Activated CD4-positive, alpha-beta T cell treated with anti-CD3 and anti-CD28 coated beads, Interleukin-2, amount 10 ng/mL, durations not matched to agents 7 days and 5 days (primary cell): ENCODE results near the gene LAPTM5. TPM values are rescaled to one million over a fixed set of nuclear protein-coding genes. Genes with fewer than 3 reads are reported as not detected.

ENCODE experiments used
- CTCF ChIA-PET: fragments of 350-600 bp; sonication (Branson Sonifier 250); formaldehyde crosslinking; loops from one replicate; lab custom pipeline; 2021; ENCODE audit warnings: antibody characterized with exemption; lab: Charles Lee
- POLR2A ChIA-PET: fragments of 350-600 bp; sonication (Branson Sonifier 250); formaldehyde crosslinking; loops from one replicate; lab custom pipeline; 2021; ENCODE audit warnings: antibody characterized with exemption; lab: Charles Lee
- DNase-seq: peaks from one replicate; pipeline ENCODE4 v3.0.0-alpha.2; 2020
- H3K27ac Mint-ChIP-seq: one replicate; pipeline ENCODE4 v1.8.0; 2021; ENCODE audit warnings: mild to moderate bottlenecking, moderate library complexity, mixed read lengths
- H3K27me3 Mint-ChIP-seq: one replicate; pipeline ENCODE4 v1.8.0; 2021; ENCODE audit warnings: mixed read lengths
- H3K36me3 Mint-ChIP-seq: one replicate; pipeline ENCODE4 v1.8.0; 2021; ENCODE audit warnings: low read depth, mixed read lengths
- H3K4me1 Mint-ChIP-seq: one replicate; pipeline ENCODE4 v1.8.0; 2021; ENCODE audit warnings: mixed read lengths
- H3K4me3 Mint-ChIP-seq: one replicate; pipeline ENCODE4 v1.8.0; 2021; ENCODE audit warnings: mild to moderate bottlenecking, moderate library complexity, mixed read lengths
- H3K9me3 Mint-ChIP-seq: one replicate; pipeline ENCODE4 v1.8.0; 2021; ENCODE audit warnings: mixed read lengths
- total RNA-seq, 2 experiments: library from RNA; stranded (reverse); gene quantifications; one replicate each; pipeline ENCODE4 v1.2.3, GENCODE V29; 2021

Gene LAPTM5
- total RNA-seq, 2 experiments from 2014 or later, result 481 to 584 TPM

- peak overlapping the region; percentile 97 for H3K27ac Mint-ChIP-seq
- H3K9me3 Mint-ChIP-seq, result no peaks in the 10 kb centered on the region
- ChIA-PET CTCF (interaction anchor here (0.7 to 6.9 kb wide), 10 partner anchors 8 to 40 kb away, joined by 3 to 48 read pairs (median 6); no protein-coding TSS in a partner anchor), POLR2A (interaction anchor here (1.7 kb wide), 1 partner anchor 13 kb away, joined by 7 read pairs; no protein-coding TSS in a partner anchor)
- peaks cover 49% of the 10 kb centered on the region for H3K36me3 Mint-ChIP-seq
- peaks cover 77% of the 10 kb centered on the region for H3K4me1 Mint-ChIP-seq
- DNase-seq, result peak; percentile 76
- no peaks in the 10 kb centered on the region for H3K27me3 Mint-ChIP-seq
- peak overlapping the region; percentile 96 for H3K4me3 Mint-ChIP-seq
These were observed 826 bp downstream of the LAPTM5 start for GRCh38 chr1:30756545-30757351.

DNA sequence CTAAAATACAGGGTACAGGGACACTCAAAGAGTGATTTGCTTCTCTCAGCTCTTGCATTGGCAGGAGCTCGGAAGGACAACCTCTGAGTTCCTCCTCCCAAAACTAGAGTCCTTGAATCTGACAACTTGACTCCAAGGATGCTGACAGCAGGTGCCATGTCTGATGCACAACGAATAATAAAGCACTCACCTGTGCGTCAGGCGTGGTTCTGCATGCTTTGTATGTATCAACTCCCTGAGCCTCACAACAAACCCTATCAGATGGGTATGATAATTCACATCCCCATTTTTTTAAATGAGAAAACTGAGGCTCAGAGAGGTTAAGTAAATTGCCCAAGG, 1.4 kb downstream of the LAPTM5 start:
- Mint-ChIP-seq H3K9me3 (no peaks in the 10 kb centered on the region), H3K27me3 (no peaks in the 10 kb centered on the region), H3K4me1 (peaks cover 77% of the 10 kb centered on the region), H3K27ac (peak overlapping the region; percentile 97), H3K4me3 (peak overlapping the region; percentile 96), H3K36me3 (peaks cover 53% of the 10 kb centered on the region)
- ChIA-PET CTCF (interaction anchor here (0.7 to 6.9 kb wide), 6 partner anchors 12 to 39 kb away, joined by 3 to 48 read pairs (median 4); no protein-coding TSS in a partner anchor), POLR2A (interaction anchor here (1.7 kb wide), 1 partner anchor 12 kb away, joined by 7 read pairs; no protein-coding TSS in a partner anchor)
- DNase-seq, result no peak

GRCh38 chr1:30755746-30756145, 1.8 kb downstream of the LAPTM5 start:
- H3K4me3 Mint-ChIP-seq, result peak overlapping the region; percentile 96
- peak overlapping the region; percentile 97 for H3K27ac Mint-ChIP-seq
- H3K4me1 Mint-ChIP-seq, result peaks cover 77% of the 10 kb centered on the region
- CTCF ChIA-PET, result interaction anchor here (1.7 to 6.9 kb wide), 3 partner anchors 12 to 36 kb away, joined by 6 to 48 read pairs (median 15); no protein-coding TSS in a partner anchor
- no peak for DNase-seq
- POLR2A ChIA-PET, result interaction anchor here (1.7 kb wide), 1 partner anchor 12 kb away, joined by 7 read pairs; no protein-coding TSS in a partner anchor
- no peaks in the 10 kb centered on the region for H3K27me3 Mint-ChIP-seq
- H3K36me3 Mint-ChIP-seq, result peaks cover 54% of the 10 kb centered on the region
- H3K9me3 Mint-ChIP-seq, result no peaks in the 10 kb centered on the region

GRCh38 chr1:30755334-30755733, 2.2 kb downstream of the LAPTM5 start:
- POLR2A ChIA-PET, result no interaction called here

DNA sequence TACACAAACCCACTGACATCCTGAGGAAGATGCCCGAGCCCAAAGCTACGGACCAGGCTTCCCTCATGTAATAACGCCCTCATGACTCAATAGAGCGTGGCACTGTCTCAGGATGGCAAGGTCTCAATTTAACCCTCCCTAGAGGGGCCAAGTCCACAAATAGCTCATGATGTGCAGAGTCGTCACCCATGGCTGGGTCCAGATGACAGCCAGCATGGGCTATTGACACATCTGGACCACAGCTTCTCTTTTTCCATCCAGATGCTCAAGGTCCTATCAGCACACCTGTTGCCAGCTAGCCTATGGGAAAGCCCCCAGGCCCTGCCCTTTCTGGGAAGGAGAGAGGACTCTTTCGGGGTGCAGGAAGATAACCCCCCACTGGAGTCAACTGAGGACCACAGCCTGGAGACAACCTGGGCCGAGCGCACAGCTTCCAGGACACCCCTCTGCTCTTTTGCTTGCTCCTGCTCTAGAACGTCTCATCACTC, 2.8 kb downstream of the LAPTM5 start:
- POLR2A ChIA-PET, result interaction anchor here (1.3 kb wide), 1 partner anchor 11 kb away, joined by 4 read pairs; no protein-coding TSS in a partner anchor
- Mint-ChIP-seq H3K36me3 (peaks cover 58% of the 10 kb centered on the region), H3K9me3 (no peaks in the 10 kb centered on the region), H3K4me1 (peaks cover 77% of the 10 kb centered on the region), H3K4me3 (peak overlapping the region; percentile 96), H3K27ac (peak overlapping the region; percentile 97), H3K27me3 (no peaks in the 10 kb centered on the region)
- DNase-seq, result no peak
- CTCF ChIA-PET, result interaction anchor here (0.5 to 6.9 kb wide), 9 partner anchors 9 to 492 kb away, joined by 3 to 48 read pairs (median 3); no protein-coding TSS in a partner anchor

More at GRCh38 chr1:30755334-30755733, 2.2 kb downstream of the LAPTM5 start:
- no peak for DNase-seq
- Mint-ChIP-seq H3K4me3 (peak overlapping the region; percentile 96), H3K4me1 (peaks cover 77% of the 10 kb centered on the region), H3K36me3 (peaks cover 54% of the 10 kb centered on the region), H3K27me3 (no peaks in the 10 kb centered on the region), H3K27ac (peak overlapping the region; percentile 97), H3K9me3 (no peaks in the 10 kb centered on the region)
- CTCF ChIA-PET, result interaction anchor here (0.5 to 6.9 kb wide), 7 partner anchors 11 to 492 kb away, joined by 3 to 48 read pairs (median 4); no protein-coding TSS in a partner anchor

DNA sequence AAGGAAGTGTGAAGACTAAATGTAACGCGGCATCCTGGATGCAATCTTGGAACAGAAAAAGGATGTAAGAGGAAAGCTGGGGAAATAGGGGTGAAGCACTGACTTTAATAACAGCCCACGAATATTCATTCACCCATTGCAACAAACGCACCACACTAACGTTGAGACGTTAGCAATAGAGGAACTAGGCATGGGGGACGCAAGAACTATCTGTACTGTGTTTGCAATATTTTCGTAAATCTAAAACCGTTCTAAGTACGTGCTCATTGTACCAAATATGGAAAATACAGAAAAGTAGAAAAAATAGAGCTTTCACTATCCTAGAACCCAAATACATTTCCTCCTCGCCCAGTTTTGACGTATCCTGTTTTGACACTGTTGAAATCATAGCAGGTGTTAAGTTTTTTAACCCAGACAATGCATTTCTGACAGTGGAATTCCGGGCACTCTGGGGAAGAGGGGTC, 3.9 kb downstream of the LAPTM5 start:
- ChIA-PET POLR2A (interaction anchor here (1.3 kb wide), 1 partner anchor 9 kb away, joined by 4 read pairs; no protein-coding TSS in a partner anchor), CTCF (interaction anchor here (1.1 to 6.9 kb wide), 3 partner anchors 10 to 13 kb away, joined by 3 to 48 read pairs (median 3); no protein-coding TSS in a partner anchor)
- Mint-ChIP-seq H3K4me1 (peaks cover 77% of the 10 kb centered on the region), H3K36me3 (peaks cover 66% of the 10 kb centered on the region), H3K27ac (peak overlapping the region; percentile 97), H3K9me3 (no peaks in the 10 kb centered on the region), H3K4me3 (peak overlapping the region; percentile 96), H3K27me3 (no peaks in the 10 kb centered on the region)
- no peak for DNase-seq

DNA sequence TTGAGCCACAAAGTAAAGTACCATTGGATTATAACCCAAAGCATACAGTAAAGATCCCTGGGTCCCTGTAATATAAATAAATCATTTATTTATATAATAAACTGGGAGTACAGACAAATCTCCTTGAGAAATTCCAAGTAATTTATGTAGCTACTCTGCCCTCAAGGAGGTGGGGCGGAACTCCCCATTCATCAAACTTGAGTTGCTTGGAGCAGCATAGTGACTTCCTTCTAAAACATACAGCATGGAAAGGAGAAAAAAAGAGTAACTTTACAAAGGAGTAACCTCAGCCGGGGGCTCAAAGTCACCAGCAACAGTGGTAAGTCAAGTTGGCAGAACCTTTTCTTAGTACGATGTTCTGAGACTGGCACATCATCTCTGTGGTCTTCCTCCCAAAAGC, 4.5 kb downstream of the LAPTM5 start:
- CTCF ChIA-PET, result interaction anchor here (5.2 kb wide), 1 partner anchor 8 kb away, joined by 40 read pairs; no protein-coding TSS in a partner anchor
- no peaks in the 10 kb centered on the region for H3K27me3 Mint-ChIP-seq

GRCh38 chr1:30752651-30752908, 5.0 kb downstream of the LAPTM5 start:
- H3K27me3 Mint-ChIP-seq, result no peaks in the 10 kb centered on the region
- H3K4me1 Mint-ChIP-seq, result peaks cover 79% of the 10 kb centered on the region
- peaks cover 78% of the 10 kb centered on the region for H3K36me3 Mint-ChIP-seq
- no peaks in the 10 kb centered on the region for H3K9me3 Mint-ChIP-seq
- H3K4me3 Mint-ChIP-seq, result peak overlapping the region; percentile 51
- CTCF ChIA-PET, result interaction anchor here (1.0 to 5.2 kb wide), 4 partner anchors 8 to 34 kb away, joined by 3 to 40 read pairs (median 4); no protein-coding TSS in a partner anchor
- DNase-seq, result no peak
- H3K27ac Mint-ChIP-seq, result peak overlapping the region; percentile 92
- POLR2A ChIA-PET, result no interaction called here

More for the DNA sequence above, 4.5 kb downstream of the LAPTM5 start:
- peak overlapping the region; percentile 96 for H3K4me3 Mint-ChIP-seq
- no peak for DNase-seq
- H3K36me3 Mint-ChIP-seq, result peaks cover 72% of the 10 kb centered on the region
- POLR2A ChIA-PET, result no interaction called here
- peaks cover 77% of the 10 kb centered on the region for H3K4me1 Mint-ChIP-seq
- no peaks in the 10 kb centered on the region for H3K9me3 Mint-ChIP-seq
- H3K27ac Mint-ChIP-seq, result peak overlapping the region; percentile 97

- no peaks in the 10 kb centered on the region for H3K9me3 Mint-ChIP-seq
- DNase-seq, result no peak
- H3K4me3 Mint-ChIP-seq, result peak overlapping the region; percentile 51
- peaks cover 84% of the 10 kb centered on the region for H3K4me1 Mint-ChIP-seq
- H3K27me3 Mint-ChIP-seq, result no peaks in the 10 kb centered on the region
- CTCF ChIA-PET, result interaction anchor here (1.0 to 5.2 kb wide), 4 partner anchors 9 to 33 kb away, joined by 3 to 40 read pairs (median 4); no protein-coding TSS in a partner anchor
- H3K36me3 Mint-ChIP-seq, result peaks cover 80% of the 10 kb centered on the region
- peak overlapping the region; percentile 92 for H3K27ac Mint-ChIP-seq
- POLR2A ChIA-PET, result no interaction called here
These were observed 5.5 kb downstream of the LAPTM5 start for GRCh38 chr1:30751830-30752650.

- Mint-ChIP-seq H3K27me3 (no peaks in the 10 kb centered on the region), H3K27ac (peak overlapping the region; percentile 92), H3K36me3 (peaks cover 82% of the 10 kb centered on the region), H3K4me3 (peak overlapping the region; percentile 68), H3K4me1 (peaks cover 97% of the 10 kb centered on the region), H3K9me3 (no peaks in the 10 kb centered on the region)
- POLR2A ChIA-PET, result no interaction called here
- no peak for DNase-seq
- CTCF ChIA-PET, result interaction anchor here (0.5 to 5.2 kb wide), 7 partner anchors 10 to 32 kb away, joined by 3 to 40 read pairs (median 6); no protein-coding TSS in a partner anchor
These were observed 6.8 kb downstream of the LAPTM5 start for GRCh38 chr1:30750731-30751291.

DNA sequence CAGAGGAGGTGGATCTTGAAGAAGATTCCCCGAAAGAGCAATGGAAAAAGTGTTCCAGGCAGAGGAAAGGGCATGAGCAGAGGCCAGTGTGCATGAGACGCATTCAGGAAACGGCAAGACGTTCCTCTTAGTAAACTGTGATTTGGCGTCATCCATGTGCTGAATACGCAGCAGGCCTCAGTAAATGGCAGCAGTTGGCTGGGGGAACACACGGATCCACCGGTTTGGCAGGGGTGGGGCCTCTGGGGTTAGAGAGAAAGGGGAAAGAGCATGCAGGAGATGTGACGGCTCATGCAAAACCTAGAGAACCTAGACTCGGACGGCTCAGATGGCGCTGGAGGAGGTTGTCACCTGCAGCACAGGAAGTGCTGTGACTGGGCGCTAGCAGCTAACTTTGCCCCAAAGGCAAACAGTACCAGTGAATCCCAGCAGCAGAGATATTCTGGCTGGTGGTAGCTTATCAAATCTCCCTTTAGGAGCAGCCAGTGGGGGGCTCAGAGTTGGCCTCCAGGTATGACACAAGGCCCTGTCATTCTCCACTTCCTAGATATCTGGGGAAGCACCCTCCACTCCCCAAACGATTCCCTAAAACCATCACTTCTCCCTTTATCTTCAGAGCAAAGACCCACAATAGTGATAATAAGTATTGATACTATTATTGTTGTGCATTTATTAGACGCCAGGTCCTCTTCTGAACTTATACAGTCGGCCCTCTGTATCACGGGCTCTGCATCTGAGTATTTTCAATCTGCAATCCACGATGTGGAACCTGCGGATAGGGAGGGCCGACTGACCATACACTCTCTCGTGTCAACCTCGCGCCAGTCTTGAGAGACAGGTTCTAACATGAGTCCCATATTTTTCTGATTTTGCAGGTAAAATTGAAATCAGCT, 7.6 kb downstream of the LAPTM5 start:
- CTCF ChIA-PET, result interaction anchor here (1.0 to 5.2 kb wide), 5 partner anchors 7 to 31 kb away, joined by 3 to 40 read pairs (median 6); no protein-coding TSS in a partner anchor
- peak; percentile 84 for DNase-seq
- POLR2A ChIA-PET, result no interaction called here
- no peaks in the 10 kb centered on the region for H3K9me3 Mint-ChIP-seq
- peaks cover 97% of the 10 kb centered on the region for H3K4me1 Mint-ChIP-seq
- peaks cover 78% of the 10 kb centered on the region for H3K36me3 Mint-ChIP-seq
- peak overlapping the region; percentile 92 for H3K27ac Mint-ChIP-seq
- H3K4me3 Mint-ChIP-seq, result peak overlapping the region; percentile 68
- no peaks in the 10 kb centered on the region for H3K27me3 Mint-ChIP-seq
